K562 (cell line): ENCODE results near the gene ST6GALNAC3. TPM values are rescaled to one million over a fixed set of nuclear protein-coding genes. Genes with fewer than 3 reads are reported as not detected.

Experiments used
- ATAC-seq: fragments of 200-7000 bp; cut with Tn5 transposase; 3 replicates; pipeline ENCODE4 v1.9.1; 2020; ENCODE audit warnings: moderate library complexity
- BruUV-seq: library from RNA; stranded (reverse); fragments of 400-500 nt; replicated peaks from 2 replicates; lab custom pipeline; 2021; lab: Mats Ljungman, UMichigan
- CTCF ChIA-PET: fragments of 300-600 bp; formaldehyde crosslinking; extraction: SDS; loops from one replicate; lab custom pipeline; 2021; ENCODE audit warnings: low intra/inter-chr PET ratio; lab: Yijun Ruan, JAX
- POLR2A ChIA-PET: fragments of 300-600, 350-650 bp; sonication (Branson Sonifier 250); formaldehyde crosslinking; extraction: SDS; loops from one replicate; lab custom pipeline; 2021; ENCODE audit warnings: antibody characterized with exemption, inconsistent platforms; lab: Yijun Ruan, JAX
- DNase-seq, 4 experiments: peaks; one replicate each; pipeline versions ENCODE4 v3.0.0 to v3.0.0-alpha.2; 2011 to 2018; ENCODE audit warnings: low spot score in 3 of 4, mixed read lengths in 3 of 4; ENCODE audit errors: extremely low read depth in 1 of 4
- FAIRE-seq: peaks from 2 replicates; lab custom pipeline; 2011; peaks lifted over from hg19 to GRCh38; lab: Jason Lieb, UNC
- H2AFZ ChIP-seq: 2 replicates; pipeline ENCODE4 v1.6.0; 2011; ENCODE audit warnings: low read depth, low read length, control low read depth, inconsistent platforms
- H3K27ac ChIP-seq: fragments of 200-600 bp; 3 replicates; pipeline ENCODE4 v1.8.0; 2011; ENCODE audit warnings: low read depth, mild to moderate bottlenecking, control low read depth, inconsistent platforms, low read length, moderate library complexity, mixed read lengths; ENCODE audit errors: extremely low read depth
- H3K27me3 ChIP-seq, 2 experiments: fragments of 300-600 bp in 1 of 2; 2 replicates in 1 of 2; 3 replicates in 1 of 2; pipeline versions ENCODE4 v1.6.0 to v1.8.0; 2011; ENCODE audit warnings: inconsistent platforms in 2 of 2, low read length in 2 of 2, mild to moderate bottlenecking in 1 of 2, mixed read lengths in 1 of 2, moderate library complexity in 1 of 2; ENCODE audit not compliant: control insufficient read depth in 2 of 2, insufficient read depth in 2 of 2
- H3K36me3 ChIP-seq: fragments of 300-600 bp; 3 replicates; pipeline ENCODE4 v1.8.0; 2011; ENCODE audit warnings: mild to moderate bottlenecking, low read length, inconsistent platforms; ENCODE audit not compliant: control insufficient read depth, insufficient read depth
- H3K4me1 ChIP-seq, 2 experiments: fragments of 200-600 bp in 1 of 2; replicated peaks in 1 of 2; 2 replicates in 1 of 2; 3 replicates in 1 of 2; pipeline versions ENCODE4 v1.5.1 to v1.8.0; 2011; ENCODE audit warnings: inconsistent platforms in 2 of 2, low read length in 2 of 2, mild to moderate bottlenecking in 1 of 2, mixed read lengths in 1 of 2, moderate library complexity in 1 of 2; ENCODE audit not compliant: control insufficient read depth in 2 of 2, insufficient read depth in 2 of 2
- H3K4me2 ChIP-seq: 2 replicates; pipeline ENCODE4 v1.6.1; 2011; ENCODE audit warnings: low read length, control low read depth, inconsistent platforms, mixed read lengths; ENCODE audit not compliant: insufficient read depth
- H3K4me3 ChIP-seq: fragments of 200-600 bp; sonication (generic), shearing (Covaris generic); 2 replicates; pipeline ENCODE4 v1.5.1; 2016; ENCODE audit warnings: control low read depth, inconsistent platforms
- H3K79me2 ChIP-seq: fragments of 200-600 bp; 3 replicates; pipeline ENCODE4 v1.8.0; 2011; ENCODE audit warnings: low read length, inconsistent platforms; ENCODE audit not compliant: control insufficient read depth, insufficient read depth
- H3K9ac ChIP-seq, 2 experiments: 2 replicates each; pipeline versions ENCODE4 v1.6.0 to v1.6.1; 2011; ENCODE audit warnings: low read depth in 2 of 2, low read length in 2 of 2, control low read depth in 1 of 2, inconsistent platforms in 1 of 2, mild to moderate bottlenecking in 1 of 2, mixed read lengths in 1 of 2; ENCODE audit not compliant: insufficient read depth in 1 of 2
- H3K9me1 ChIP-seq: one replicate; pipeline ENCODE4 v1.6.0; 2011; ENCODE audit warnings: inconsistent platforms, mild to moderate bottlenecking, low read length, moderate library complexity; ENCODE audit not compliant: control insufficient read depth, insufficient read depth
- H3K9me3 ChIP-seq: replicated peaks from 2 replicates; pipeline ENCODE4 v1.5.1; 2011; ENCODE audit warnings: low read depth, low read length, inconsistent platforms; ENCODE audit not compliant: control insufficient read depth, insufficient read depth
- H4K20me1 ChIP-seq: replicated peaks from 2 replicates; pipeline ENCODE4 v1.6.1; 2011; ENCODE audit warnings: low read length, inconsistent platforms, mixed read lengths; ENCODE audit not compliant: control insufficient read depth, insufficient read depth
- NCOA2 ChIP-seq, 2 experiments: fragments of 450-650 bp; IDR thresholded peaks; 2 replicates each; pipeline ENCODE4 v1.6.1; 2018; ENCODE audit warnings: mild to moderate bottlenecking in 2 of 2, moderate library complexity in 1 of 2; ENCODE audit not compliant: partially characterized antibody in 2 of 2
- RBBP5 ChIP-seq: fragments of 200-600 bp; sonication (generic); IDR thresholded peaks from 2 replicates; pipeline ENCODE4 v1.6.1; 2012; ENCODE audit warnings: borderline replicate concordance, mild to moderate bottlenecking, low read length, control low read depth, inconsistent platforms; ENCODE audit not compliant: insufficient read depth, poor library complexity, severe bottlenecking
- SMAD4 ChIP-seq: fragments of 250-450 bp; sonication (Bioruptor Pico); conservative IDR thresholded peaks from 2 replicates; pipeline ENCODE4 v1.8.0; 2021; ENCODE audit warnings: inconsistent platforms, mild to moderate bottlenecking, moderate library complexity
- SRSF1 ChIP-seq: fragments of 200-400 bp; formaldehyde crosslinking; IDR thresholded peaks from 2 replicates; pipeline ENCODE4 v1.6.1; 2017; ENCODE audit warnings: mild to moderate bottlenecking, low read depth, low read length, moderate library complexity
- whole genome bisulfite sequencing: fragments of 100-300 bp; shearing (Covaris generic); methylation state at CpG from one replicate; pipeline ENCODE4 v1.1.6; 2016; ENCODE audit warnings: low coverage, mixed read lengths; ENCODE audit not compliant: insufficient coverage; ENCODE audit errors: missing lambda C conversion rate; 5-methylcytosine and 5-hydroxymethylcytosine counted together
- in situ Hi-C: fragments of 300-500 bp; cut with MboI; formaldehyde crosslinking; loops from 4 replicates; pipeline ENCODE4 v1.15.0; 2018; ENCODE audit warnings: inconsistent platforms, mixed read lengths
- intact Hi-C: fragments of 100-400 bp; cut with micrococcal nuclease; formaldehyde crosslinking; loops from 2 replicates; pipeline ENCODE4 v1.14.2; 2022
- polyA plus RNA-seq, 8 experiments: library from polyadenylated mRNA; depleted of rRNA in 4 of 8; stranded (reverse) in 5 of 8; unstranded in 3 of 8; fragments of >200 nt; fragmentation: Nextera tagmentation in 2 of 8; fragmentation: Illumina TruSeq in 1 of 8; extraction: Ambion mirVana in 2 of 8; extraction: Trizol in 1 of 8; gene quantifications; 2 replicates each; pipeline versions ENCODE4 v1.2.1 to v1.2.3, GENCODE V29; 2011 to 2014; ENCODE audit warnings: inconsistent platforms in 1 of 8, missing spikeins in 1 of 8
- total RNA-seq, 7 experiments: library from RNA; depleted of rRNA in 6 of 7; stranded (reverse); fragments of >200 nt in 6 of 7; fragmentation: Illumina TruSeq in 2 of 7; extraction: Trizol in 2 of 7; gene quantifications; 2 replicates each; pipeline versions ENCODE4 v1.2.1 to v1.2.3, GENCODE V29; 2011 to 2021; ENCODE audit warnings: low replicate concordance in 1 of 7
- TF ChIP-seq, protein P1 (sequence below): fragments of 250-450 bp; sonication (Bioruptor Pico); IDR thresholded peaks from 2 replicates; pipeline ENCODE4 v1.8.0; 2022; ENCODE audit warnings: inconsistent platforms
- TF ChIP-seq, protein P2 (sequence below): IDR thresholded peaks from 2 replicates; pipeline ENCODE4 v1.6.1; 2014; ENCODE audit warnings: antibody characterized with exemption
- TF ChIP-seq, protein P3 (sequence below): sonication (generic); formaldehyde crosslinking; IDR thresholded peaks from 2 replicates; pipeline ENCODE4 v1.5.0; 2020; ENCODE audit warnings: missing genetic modification reagents

The ST6GALNAC3 gene
- total and polyA plus RNA-seq, 9 of the 15 experiments (the other 6 are each of a cell fraction or from before 2014, with no cell fraction given) = 0.04 to 0.29 (median 0.18) TPM; not detected in 6

DNA sequence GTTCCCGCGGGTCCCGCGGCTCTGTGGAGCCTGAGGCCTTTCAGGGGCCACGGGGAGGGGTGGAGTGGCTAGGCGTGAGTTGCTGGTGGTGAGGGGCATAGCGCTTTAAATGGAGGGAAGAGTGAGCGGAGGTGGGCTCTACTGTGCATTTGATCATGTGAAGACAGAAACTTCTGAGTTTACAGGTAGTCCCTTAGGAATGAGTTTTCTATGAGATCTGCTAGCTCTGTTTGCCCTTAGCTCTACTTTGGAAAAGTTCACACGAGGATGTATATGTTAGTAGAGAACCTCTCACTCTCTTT lies 593 bp downstream of the ST6GALNAC3 start:
- Histone ChIP-seq H4K20me1 (no peaks in the 10 kb centered on the region), H3K27ac (no peak overlapping the region), H3K9me3 (no peaks in the 10 kb centered on the region), H3K4me2 (peak overlapping the region; percentile 87), H3K9me1 (no peaks in the 10 kb centered on the region), H2AFZ (peak overlapping the region; percentile 93), H3K36me3 (no peaks in the 10 kb centered on the region), H3K79me2 (no peaks in the 10 kb centered on the region), H3K4me1 (peaks cover 3 to 9% of the 10 kb centered on the region in 2 experiments; a peak in 3 of 5 replicates), H3K27me3 (no peaks in the 10 kb centered on the region; a peak in 1 of 5 replicates), H3K9ac (peak overlapping the region in 1 of 2 experiments; percentile 87; a peak in 1 of 4 replicates), H3K4me3 (peak overlapping the region; percentile 52)
- intact Hi-C loops = no loop called here
- ChIA-PET CTCF (no interaction called here), POLR2A (interaction anchor here (1.1 kb wide), 1 partner anchor 1929 kb away, joined by 4 read pairs; no protein-coding TSS in a partner anchor)
- 17% methylated on average over 9 of the region's 9 CpGs for WGBS
- in situ Hi-C loops = no loop called here
- no peak for FAIRE-seq
- BruUV-seq = no TSS peak
- ATAC-seq = no peak
- no peak for DNase-seq
- TF ChIP-seq RBBP5 (no peak), SMAD4 (no peak), SRSF1 (no peak), NCOA2 (IDR thresholded peaks at IDR 0.05; ENCODE audit: partially characterized antibody in 2 of 2) (no peak)
- TF ChIP-seq, protein P1, sequence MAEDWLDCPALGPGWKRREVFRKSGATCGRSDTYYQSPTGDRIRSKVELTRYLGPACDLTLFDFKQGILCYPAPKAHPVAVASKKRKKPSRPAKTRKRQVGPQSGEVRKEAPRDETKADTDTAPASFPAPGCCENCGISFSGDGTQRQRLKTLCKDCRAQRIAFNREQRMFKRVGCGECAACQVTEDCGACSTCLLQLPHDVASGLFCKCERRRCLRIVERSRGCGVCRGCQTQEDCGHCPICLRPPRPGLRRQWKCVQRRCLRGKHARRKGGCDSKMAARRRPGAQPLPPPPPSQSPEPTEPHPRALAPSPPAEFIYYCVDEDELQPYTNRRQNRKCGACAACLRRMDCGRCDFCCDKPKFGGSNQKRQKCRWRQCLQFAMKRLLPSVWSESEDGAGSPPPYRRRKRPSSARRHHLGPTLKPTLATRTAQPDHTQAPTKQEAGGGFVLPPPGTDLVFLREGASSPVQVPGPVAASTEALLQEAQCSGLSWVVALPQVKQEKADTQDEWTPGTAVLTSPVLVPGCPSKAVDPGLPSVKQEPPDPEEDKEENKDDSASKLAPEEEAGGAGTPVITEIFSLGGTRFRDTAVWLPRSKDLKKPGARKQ (CRISPR knock-in tag) = no peak
- TF ChIP-seq, protein P2, sequence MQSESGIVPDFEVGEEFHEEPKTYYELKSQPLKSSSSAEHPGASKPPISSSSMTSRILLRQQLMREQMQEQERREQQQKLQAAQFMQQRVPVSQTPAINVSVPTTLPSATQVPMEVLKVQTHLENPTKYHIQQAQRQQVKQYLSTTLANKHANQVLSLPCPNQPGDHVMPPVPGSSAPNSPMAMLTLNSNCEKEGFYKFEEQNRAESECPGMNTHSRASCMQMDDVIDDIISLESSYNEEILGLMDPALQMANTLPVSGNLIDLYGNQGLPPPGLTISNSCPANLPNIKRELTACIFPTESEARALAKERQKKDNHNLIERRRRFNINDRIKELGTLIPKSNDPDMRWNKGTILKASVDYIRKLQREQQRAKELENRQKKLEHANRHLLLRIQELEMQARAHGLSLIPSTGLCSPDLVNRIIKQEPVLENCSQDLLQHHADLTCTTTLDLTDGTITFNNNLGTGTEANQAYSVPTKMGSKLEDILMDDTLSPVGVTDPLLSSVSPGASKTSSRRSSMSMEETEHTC = no peak
- TF ChIP-seq, protein P3, sequence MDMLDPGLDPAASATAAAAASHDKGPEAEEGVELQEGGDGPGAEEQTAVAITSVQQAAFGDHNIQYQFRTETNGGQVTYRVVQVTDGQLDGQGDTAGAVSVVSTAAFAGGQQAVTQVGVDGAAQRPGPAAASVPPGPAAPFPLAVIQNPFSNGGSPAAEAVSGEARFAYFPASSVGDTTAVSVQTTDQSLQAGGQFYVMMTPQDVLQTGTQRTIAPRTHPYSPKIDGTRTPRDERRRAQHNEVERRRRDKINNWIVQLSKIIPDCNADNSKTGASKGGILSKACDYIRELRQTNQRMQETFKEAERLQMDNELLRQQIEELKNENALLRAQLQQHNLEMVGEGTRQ = no peak
- TF ChIP-seq, all 486 proteins: peak for 0
